HG03196 (cell line): Measurements from ENCODE around the gene ZSWIM4.

Experiments
- ATAC-seq: cut with Tn5 transposase; IDR thresholded peaks from one replicate; pipeline ENCODE4 v1.9.1; 2021; ENCODE audit not compliant: unreplicated experiment

The ZSWIM4 gene

GRCh38 chr19:13831537-13832467, 36.6 kb downstream of the ZSWIM4 start:
- no peak for ATAC-seq

GRCh38 chr19:13833330-13834243, 38.3 kb downstream of the ZSWIM4 start:
- ATAC-seq = no peak

DNA sequence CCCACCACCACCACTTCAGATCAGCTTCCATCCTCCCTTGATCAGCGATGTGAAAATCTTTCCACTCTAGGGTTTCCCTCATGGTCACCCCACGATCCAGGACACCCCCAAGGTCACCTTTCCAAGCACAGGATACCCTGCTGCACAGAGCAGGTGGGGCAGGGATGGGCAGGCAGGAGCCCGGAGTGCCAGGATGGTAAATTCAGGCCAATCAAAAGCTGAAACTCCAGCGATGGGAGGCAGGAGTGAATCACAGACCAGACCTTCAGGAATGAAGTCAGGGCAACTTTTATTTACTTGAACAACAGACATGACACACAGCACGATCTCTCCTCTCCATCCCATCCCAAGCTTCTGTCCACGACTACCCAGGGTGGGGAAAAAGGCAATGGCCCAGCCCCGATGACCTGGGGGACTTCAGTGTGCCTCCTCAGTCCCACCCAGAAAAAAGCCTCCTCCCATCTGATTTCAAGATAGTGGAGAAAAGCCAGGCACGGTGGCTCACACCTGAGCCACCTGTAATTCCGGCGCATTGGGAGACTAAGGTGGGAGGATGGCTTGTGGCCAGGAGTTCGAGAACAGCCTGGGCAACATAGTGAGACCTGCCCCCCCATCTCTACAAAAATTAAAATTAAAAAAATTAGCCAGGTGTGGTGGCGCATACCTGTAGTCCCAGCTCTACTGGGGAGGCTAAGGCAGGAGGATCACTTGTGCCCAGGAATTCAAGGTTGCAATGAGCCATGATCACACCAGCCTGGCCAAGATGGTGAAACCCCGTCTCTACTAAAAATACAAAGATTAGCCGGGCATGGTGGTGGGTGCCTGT, 39.2 kb downstream of the ZSWIM4 start:
- ATAC-seq = no peak

DNA sequence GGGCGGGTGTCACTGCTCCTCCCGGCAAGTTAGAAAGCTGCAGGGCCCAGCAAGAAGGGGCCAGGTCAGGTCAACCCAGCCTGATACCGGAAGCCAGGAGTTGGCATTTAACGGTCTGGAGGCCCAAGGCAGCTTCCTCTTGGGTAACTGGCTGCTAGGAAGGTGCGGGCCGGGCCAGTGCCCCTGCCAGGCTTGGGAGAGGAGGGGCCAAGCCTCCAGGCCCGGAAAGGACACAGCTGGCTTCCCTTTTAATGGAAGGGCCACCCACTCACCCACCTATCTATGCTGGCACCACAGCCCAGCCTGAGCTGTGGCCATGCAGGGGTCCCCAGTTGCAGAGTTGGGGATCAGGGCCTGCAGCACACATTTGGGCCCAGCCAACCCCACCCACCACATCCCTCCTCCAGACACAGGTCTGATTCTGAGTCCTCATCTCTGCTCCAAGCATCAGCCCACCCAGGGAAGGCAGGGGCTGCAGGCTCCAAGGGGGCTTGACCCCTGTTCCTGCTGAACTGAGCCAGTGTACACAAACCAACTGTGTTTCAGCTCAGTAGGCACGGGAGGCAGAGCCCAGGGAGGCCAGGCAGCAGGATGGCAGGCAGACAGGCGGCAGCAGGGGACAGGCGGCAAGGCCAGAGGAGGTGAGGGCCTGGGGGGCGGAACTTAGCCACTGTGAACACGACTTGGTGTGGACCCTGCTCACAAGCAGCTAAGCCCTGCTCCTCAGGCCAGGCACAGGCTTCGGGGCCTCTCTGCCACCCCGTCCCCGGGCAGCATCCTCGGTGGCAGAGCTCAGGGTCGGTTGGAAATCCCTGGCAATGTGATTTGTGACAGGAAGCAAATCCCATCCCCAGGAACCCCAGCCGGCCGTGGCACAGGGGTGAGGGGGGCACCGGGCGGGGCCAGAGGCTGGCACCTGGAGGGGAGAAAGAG, 40.8 kb downstream of the ZSWIM4 start:
- no peak for ATAC-seq

DNA sequence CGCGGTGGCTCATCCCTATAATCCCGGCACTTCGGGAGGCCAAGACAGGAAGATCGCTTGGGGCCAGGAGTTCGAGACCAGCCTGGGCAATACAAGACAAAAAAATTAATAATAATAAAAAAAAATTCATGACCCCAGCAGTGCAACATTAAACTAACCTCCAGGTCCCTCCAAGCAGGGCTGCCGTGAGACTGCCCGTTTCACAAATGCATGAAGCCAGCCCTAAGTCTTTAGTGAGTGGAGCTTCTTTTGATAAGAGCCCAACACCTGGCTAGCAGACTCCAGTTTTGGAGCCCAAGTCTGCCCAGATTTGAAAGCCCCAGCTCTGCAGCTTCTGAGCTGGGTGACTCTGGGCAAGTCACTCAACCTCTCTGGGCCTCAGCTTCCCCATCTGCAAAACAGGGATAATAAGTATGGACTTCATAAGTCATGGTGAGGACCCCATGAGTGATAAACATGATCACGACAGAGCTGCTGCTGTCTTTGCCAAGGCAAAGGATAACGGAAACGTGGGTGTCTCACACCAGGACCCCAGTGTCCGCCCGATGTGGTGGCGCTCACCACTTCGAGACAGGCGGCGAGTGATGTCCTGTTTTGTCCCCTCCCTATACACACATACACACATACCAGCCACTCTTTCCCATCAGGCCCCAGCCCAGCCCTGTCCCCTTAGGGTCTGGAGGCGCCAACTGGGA, 43.3 kb downstream of the ZSWIM4 start:
- ATAC-seq = no peak

GRCh38 chr19:13839130-13839937, 44.1 kb downstream of the ZSWIM4 start:
- ATAC-seq = peak; percentile 30

GRCh38 chr19:13839938-13840304, 44.7 kb downstream of the ZSWIM4 start:
- ATAC-seq = no peak

GRCh38 chr19:13840305-13841085, 45.3 kb downstream of the ZSWIM4 start:
- ATAC-seq = no peak

- ATAC-seq = no peak
These were observed 46.1 kb downstream of the ZSWIM4 start for GRCh38 chr19:13841086-13841961.

DNA sequence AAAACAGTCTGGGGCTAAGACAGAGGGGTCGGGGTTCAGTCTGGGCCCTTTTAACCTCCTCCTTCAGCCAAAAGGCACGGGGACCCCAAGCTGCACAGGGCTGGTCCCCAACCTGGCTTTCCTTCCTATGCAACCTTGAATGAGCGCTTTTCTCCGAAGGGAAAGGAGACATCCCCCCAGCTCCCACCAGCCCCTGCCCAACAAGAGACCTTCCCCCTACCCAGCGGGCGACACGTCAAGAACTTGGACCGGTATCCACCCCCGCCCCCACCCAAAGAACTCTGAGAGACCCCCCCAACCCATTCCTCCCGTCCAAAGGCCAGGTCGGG, 46.7 kb downstream of the ZSWIM4 start:
- ATAC-seq = no peak

GRCh38 chr19:13842291-13843103, 47.3 kb downstream of the ZSWIM4 start:
- no peak for ATAC-seq

DNA sequence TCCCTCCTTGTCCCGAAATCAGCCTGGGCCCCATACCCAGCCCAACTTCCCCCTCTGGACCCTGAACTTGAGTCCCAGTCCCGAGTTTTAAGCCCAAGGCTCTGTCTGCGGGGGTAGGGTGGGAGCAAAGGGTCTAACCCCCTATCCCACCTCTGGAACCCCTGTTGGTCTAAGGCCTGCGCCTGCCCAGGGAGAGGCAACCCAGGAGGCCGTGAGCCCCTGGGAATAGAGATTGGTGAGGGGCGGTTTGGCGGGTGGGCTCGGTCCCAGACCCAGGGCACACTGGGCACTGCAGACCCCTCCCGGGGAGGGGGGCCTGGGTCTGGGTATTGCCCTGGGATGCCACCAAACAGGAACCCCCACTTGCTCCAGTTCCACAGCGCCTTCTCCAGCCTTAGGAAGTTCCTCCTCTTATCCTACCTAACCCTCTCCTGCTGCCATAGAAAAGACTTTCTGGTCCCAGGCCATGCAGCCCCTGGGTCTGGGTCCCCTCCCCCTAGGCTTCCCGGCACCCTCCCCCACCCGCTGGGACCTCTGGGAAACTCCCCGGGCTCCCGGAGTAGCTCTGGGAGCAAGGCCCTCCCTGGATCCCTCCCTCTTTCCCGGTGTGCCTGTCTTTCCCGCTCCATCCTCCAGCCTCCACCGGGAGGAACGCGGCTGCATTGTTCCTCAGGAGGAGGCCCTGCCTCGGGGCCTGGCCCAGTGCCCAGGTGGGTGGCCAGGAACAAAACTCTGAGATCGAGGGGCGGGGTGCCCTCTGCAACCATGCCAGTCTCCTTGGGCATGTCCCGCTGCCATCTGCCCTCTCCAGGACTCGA, 48.1 kb downstream of the ZSWIM4 start:
- no peak for ATAC-seq

DNA sequence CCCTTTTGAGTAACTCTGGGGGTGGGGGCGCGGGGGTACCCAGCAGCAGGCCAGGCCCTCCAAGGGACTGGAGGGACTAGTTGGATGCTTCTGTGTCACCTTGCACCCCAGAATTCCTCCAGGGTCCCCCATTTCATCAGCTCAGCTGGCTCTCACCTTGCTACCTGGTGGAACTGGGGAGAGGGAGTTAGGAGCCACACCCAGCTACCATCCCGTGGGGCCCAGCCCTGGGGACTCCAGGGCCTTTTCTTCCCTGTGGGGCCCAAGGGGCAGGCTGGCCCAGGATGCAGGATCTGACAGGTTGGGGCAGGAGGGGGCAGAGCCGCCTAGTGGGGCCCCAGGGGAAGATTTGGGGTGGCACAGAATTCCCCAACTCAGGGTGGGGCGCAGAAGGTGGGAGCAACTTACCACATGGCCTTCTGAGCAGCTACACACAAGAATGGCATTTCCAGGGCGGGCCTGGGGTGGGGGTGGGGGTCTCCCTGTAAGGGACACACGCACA, 48.9 kb downstream of the ZSWIM4 start:
- no peak for ATAC-seq

DNA sequence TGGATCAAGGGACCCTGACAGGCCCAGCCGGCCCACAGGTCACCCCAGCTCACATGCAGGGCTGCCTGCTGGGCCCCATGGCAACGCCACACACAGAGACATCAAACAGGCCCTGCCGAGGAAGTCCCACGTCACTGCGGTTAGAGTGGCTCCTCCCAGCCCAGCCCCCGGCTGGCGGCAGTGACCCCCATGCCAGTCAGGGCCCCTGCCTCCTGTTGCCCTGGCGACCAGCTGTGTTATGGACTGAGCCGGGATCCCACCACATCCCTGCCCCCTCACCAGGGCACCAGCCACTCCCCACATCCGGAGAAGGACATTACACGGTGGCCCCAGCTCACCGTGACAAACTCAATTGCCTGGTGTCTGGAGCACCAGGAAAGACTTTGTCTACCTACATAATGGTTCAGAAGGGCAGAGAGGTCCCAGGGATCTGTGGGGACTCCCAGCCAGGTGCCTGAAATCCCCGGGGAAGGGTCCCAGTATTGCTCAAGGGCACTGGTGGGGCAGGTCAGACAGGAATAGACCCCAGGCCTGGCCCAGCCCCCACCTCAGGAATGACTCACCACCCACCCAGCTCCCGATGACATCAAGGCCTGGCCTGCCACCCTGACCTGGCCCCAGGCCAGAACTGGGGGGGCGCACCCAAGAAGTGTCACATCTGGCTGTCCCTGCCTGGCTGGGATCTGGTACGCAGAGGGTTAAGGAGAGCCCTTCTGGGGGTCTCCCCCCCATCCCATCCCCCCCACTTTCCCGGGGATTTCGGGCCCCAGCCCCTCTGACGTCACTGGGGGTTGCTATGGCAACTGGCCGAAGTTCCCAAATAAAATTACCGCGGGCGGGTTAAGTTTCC, 51.5 kb downstream of the ZSWIM4 start:
- ATAC-seq = peak; percentile 51
